B cell (primary cell): ENCODE measurements around the gene OXCT1. TPM values are rescaled to one million over a fixed set of nuclear protein-coding genes. Genes with fewer than 3 reads are reported as not detected.

Source experiments
- ATAC-seq: fragments of 200-7000 bp; cut with Tn5 transposase; one replicate; pipeline ENCODE4 v1.10.0; 2021; ENCODE audit warnings: low read depth, mild to moderate bottlenecking, moderate number of reproducible peaks, moderate library complexity
- CTCF ChIA-PET: fragments of 350-600 bp; sonication (Branson Sonifier 250); formaldehyde crosslinking; loops from one replicate; lab custom pipeline; 2021; ENCODE audit warnings: antibody characterized with exemption, inconsistent platforms; lab: Charles Lee
- POLR2A ChIA-PET: fragments of 350-600 bp; sonication (Branson Sonifier 250); formaldehyde crosslinking; loops from one replicate; lab custom pipeline; 2021; ENCODE audit warnings: antibody characterized with exemption; lab: Charles Lee
- DNase-seq: peaks from one replicate; pipeline ENCODE4 v3.0.0; 2013
- H2AFZ ChIP-seq: 2 replicates; pipeline ENCODE4 v1.6.1; 2012; ENCODE audit warnings: mild to moderate bottlenecking, low read depth, low read length; ENCODE audit not compliant: insufficient read depth, poor library complexity, severe bottlenecking
- H3K27ac ChIP-seq, 2 donors: 1 replicate in 1 of 2; 2 replicates in 1 of 2; pipeline ENCODE4 v1.5.1; 2012 to 2013; ENCODE audit warnings: low read length in 2 of 2, mild to moderate bottlenecking in 2 of 2, moderate library complexity in 1 of 2
- H3K27me3 ChIP-seq, 4 experiments: fragments of 200-600 bp in 1 of 4; sonication (generic) in 1 of 4; replicated peaks in 1 of 4; 1 replicate in 2 of 4; 2 replicates in 2 of 4; pipeline versions ENCODE4 v1.6.1 to v1.7.0; 2013 to 2016; ENCODE audit warnings: low read length in 3 of 4, mild to moderate bottlenecking in 2 of 4, mixed read lengths in 1 of 4, moderate library complexity in 1 of 4; ENCODE audit not compliant: insufficient read depth in 4 of 4, control insufficient read depth in 3 of 4; ENCODE audit errors: control extremely low read depth in 1 of 4
- H3K36me3 ChIP-seq, 2 experiments: replicated peaks in 1 of 2; 1 replicate in 1 of 2; 2 replicates in 1 of 2; pipeline versions ENCODE4 v1.6.1 to v1.7.1; 2013; ENCODE audit warnings: low read length in 1 of 2; ENCODE audit not compliant: insufficient read depth in 2 of 2, control insufficient read depth in 1 of 2; ENCODE audit errors: control extremely low read depth in 1 of 2, extremely low read depth in 1 of 2
- H3K4me1 ChIP-seq, 2 donors: fragments of 200-600 bp in 1 of 2; sonication (generic) in 1 of 2; 1 replicate in 1 of 2; 2 replicates in 1 of 2; pipeline versions ENCODE4 v1.5.1 to v1.6.1; 2013 to 2017; ENCODE audit warnings: low read length in 2 of 2; ENCODE audit not compliant: control insufficient read depth in 2 of 2, insufficient read depth in 2 of 2
- H3K4me2 ChIP-seq: replicated peaks from 2 replicates; pipeline ENCODE3; 2012; ENCODE audit warnings: mild to moderate bottlenecking, low read depth, low read length; ENCODE audit not compliant: poor library complexity, severe bottlenecking
- H3K4me3 ChIP-seq, 5 experiments: fragments of 200-600 bp in 1 of 5; sonication (generic) in 1 of 5; 1 replicate in 3 of 5; 2 replicates in 2 of 5; pipeline versions ENCODE4 v1.5.1 to v1.7.0; 2011 to 2016; ENCODE audit warnings: low read length in 4 of 5, mild to moderate bottlenecking in 4 of 5, low read depth in 2 of 5, control low read depth in 1 of 5, moderate library complexity in 1 of 5; ENCODE audit not compliant: insufficient read depth in 1 of 5; ENCODE audit errors: control extremely low read depth in 1 of 5, extremely low read depth in 1 of 5
- H3K79me2 ChIP-seq: fragments of 200-600 bp; sonication (generic); one replicate; pipeline ENCODE4 v1.6.0; 2016; ENCODE audit warnings: low read length; ENCODE audit not compliant: control insufficient read depth, insufficient read depth
- H3K9ac ChIP-seq: fragments of 200-600 bp; sonication (generic); 2 replicates; pipeline ENCODE4 v1.6.1; 2017; ENCODE audit warnings: mild to moderate bottlenecking, low read length, moderate library complexity
- H3K9me3 ChIP-seq, 3 donors: one replicate each; pipeline versions ENCODE4 v1.6.1 to v1.7.1; 2013; ENCODE audit warnings: low read length in 2 of 3; ENCODE audit not compliant: control insufficient read depth in 2 of 3, insufficient read depth in 1 of 3; ENCODE audit errors: control extremely low read depth in 1 of 3
- H4K20me1 ChIP-seq: 2 replicates; pipeline ENCODE4 v1.6.0; 2012; ENCODE audit warnings: mild to moderate bottlenecking, low read length; ENCODE audit not compliant: insufficient read depth, control insufficient read depth, poor library complexity, severe bottlenecking
- H3K27ac Mint-ChIP-seq: one replicate; pipeline ENCODE4 v1.8.0; 2021; ENCODE audit warnings: mixed read lengths
- H3K27me3 Mint-ChIP-seq: one replicate; pipeline ENCODE4 v1.8.0; 2021; ENCODE audit warnings: mixed read lengths
- H3K4me1 Mint-ChIP-seq: one replicate; pipeline ENCODE4 v1.8.0; 2021; ENCODE audit warnings: mixed read lengths
- H3K4me3 Mint-ChIP-seq: one replicate; pipeline ENCODE4 v1.8.0; 2021; ENCODE audit warnings: mixed read lengths
- H3K9me3 Mint-ChIP-seq: one replicate; pipeline ENCODE4 v1.8.0; 2022; ENCODE audit warnings: mixed read lengths; ENCODE audit not compliant: insufficient read depth
- EZH2 ChIP-seq: IDR thresholded peaks from 2 replicates; pipeline ENCODE4 v1.6.1; 2012; ENCODE audit warnings: borderline replicate concordance, low read depth, mild to moderate bottlenecking, moderate library complexity, low read length; ENCODE audit not compliant: insufficient read depth, poor library complexity, severe bottlenecking
- WGBS: methylation state at CpG from one replicate; pipeline ENCODE4 v1.1.5; 2013; ENCODE audit warnings: missing lambda C conversion rate; ENCODE audit not compliant: insufficient coverage; 5-methylcytosine and 5-hydroxymethylcytosine counted together
- intact Hi-C: fragments of 100-400 bp; cut with micrococcal nuclease; formaldehyde crosslinking; loops from one replicate; pipeline ENCODE4 v1.10.0; 2022
- polyA plus RNA-seq: library from polyadenylated mRNA; depleted of rRNA; stranded (reverse); fragments of >200 nt; gene quantifications from 2 replicates; pipeline ENCODE4 v1.2.3, GENCODE V29; 2012
- total RNA-seq, 2 donors: library from RNA; stranded (reverse); fragments of 120-200 nt in 1 of 2; gene quantifications; 1 replicate in 1 of 2; 2 replicates in 1 of 2; pipeline versions ENCODE4 v1.2.3 to v1.2.4, GENCODE V29; 2013 to 2022
- TF ChIP-seq, protein P1 (sequence below): fragments of 200-600 bp; IDR thresholded peaks from one replicate; pipeline ENCODE4 v1.8.0; 2022; ENCODE audit warnings: antibody characterized with exemption, mild to moderate bottlenecking

OXCT1 gene
- total and polyA plus RNA-seq, 2 donors (not counting 1 experiment from before 2014, with no cell fraction given), result 11.0 to 35.6 TPM

DNA sequence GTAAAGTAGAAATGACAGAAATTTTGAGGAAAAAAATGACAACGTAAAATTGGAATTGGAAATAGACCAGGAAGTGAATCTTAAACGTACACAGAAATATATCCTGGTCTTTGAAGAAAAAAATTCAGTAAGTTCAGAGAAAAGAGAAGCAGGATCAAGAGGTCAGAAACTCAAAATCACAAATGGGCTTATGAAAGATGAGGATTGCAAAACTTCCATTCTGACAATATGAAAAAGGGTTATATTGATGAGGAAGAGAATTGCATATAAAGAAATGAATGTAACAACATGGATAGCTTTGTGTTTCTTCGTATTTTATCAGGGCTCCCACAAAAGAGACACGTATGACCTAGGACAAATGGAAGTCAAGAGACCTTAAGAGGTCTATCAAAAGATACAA is 58.1 kb downstream of the OXCT1 start:
- DNase-seq (no peak), ATAC-seq (no peak)
- H3K4me1 ChIP-seq, result no peaks in the 10 kb centered on the region
- peaks cover under 1 to 2% of the 10 kb centered on the region in 2 experiments for H3K36me3 ChIP-seq
- no peak overlapping the region for H3K9ac ChIP-seq
- H3K4me3 ChIP-seq, result no peak overlapping the region
- peaks cover 13% of the 10 kb centered on the region for H3K4me1 Mint-ChIP-seq
- intact Hi-C loops, result no loop called here
- ChIA-PET CTCF (no interaction called here), POLR2A (no interaction called here)
- H3K4me3 Mint-ChIP-seq, result no peak overlapping the region
- peaks cover 2% of the 10 kb centered on the region for H3K9me3 Mint-ChIP-seq
- H3K79me2 ChIP-seq, result no peaks in the 10 kb centered on the region
- WGBS, result 100% methylated on average over 3 of the region's 4 CpGs
- H3K27ac ChIP-seq, result no peak overlapping the region
- H4K20me1 ChIP-seq, result peaks cover 9% of the 10 kb centered on the region
- no peaks in the 10 kb centered on the region for H3K27me3 Mint-ChIP-seq
- no peak overlapping the region for H3K27ac Mint-ChIP-seq
- no peaks in the 10 kb centered on the region for H3K9me3 ChIP-seq
- no peak overlapping the region for H3K4me2 ChIP-seq
- H3K27me3 ChIP-seq, result no peaks in the 10 kb centered on the region
- TF ChIP-seq, protein P1, sequence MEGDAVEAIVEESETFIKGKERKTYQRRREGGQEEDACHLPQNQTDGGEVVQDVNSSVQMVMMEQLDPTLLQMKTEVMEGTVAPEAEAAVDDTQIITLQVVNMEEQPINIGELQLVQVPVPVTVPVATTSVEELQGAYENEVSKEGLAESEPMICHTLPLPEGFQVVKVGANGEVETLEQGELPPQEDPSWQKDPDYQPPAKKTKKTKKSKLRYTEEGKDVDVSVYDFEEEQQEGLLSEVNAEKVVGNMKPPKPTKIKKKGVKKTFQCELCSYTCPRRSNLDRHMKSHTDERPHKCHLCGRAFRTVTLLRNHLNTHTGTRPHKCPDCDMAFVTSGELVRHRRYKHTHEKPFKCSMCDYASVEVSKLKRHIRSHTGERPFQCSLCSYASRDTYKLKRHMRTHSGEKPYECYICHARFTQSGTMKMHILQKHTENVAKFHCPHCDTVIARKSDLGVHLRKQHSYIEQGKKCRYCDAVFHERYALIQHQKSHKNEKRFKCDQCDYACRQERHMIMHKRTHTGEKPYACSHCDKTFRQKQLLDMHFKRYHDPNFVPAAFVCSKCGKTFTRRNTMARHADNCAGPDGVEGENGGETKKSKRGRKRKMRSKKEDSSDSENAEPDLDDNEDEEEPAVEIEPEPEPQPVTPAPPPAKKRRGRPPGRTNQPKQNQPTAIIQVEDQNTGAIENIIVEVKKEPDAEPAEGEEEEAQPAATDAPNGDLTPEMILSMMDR, result no peak
- no peak for TF ChIP-seq EZH2
- H2AFZ ChIP-seq, result no peak overlapping the region

DNA sequence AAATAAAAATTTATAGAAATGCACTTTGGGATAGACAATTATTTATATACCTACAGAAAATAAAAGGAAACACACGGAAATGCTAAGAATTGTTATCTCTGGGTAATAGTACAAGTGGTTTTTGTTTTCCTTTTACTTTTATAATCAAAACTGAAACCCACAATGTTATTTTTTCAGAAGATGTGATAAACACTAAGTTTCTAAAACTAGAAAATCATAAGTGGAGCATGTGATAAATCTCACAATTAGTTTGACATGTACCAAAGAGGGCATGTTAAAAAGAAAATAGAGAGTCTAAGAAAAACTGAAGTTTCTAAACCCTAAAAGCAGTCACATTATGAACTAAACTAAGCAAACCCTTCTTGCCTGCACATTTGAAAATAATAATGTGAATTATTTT is 61.1 kb downstream of the OXCT1 start:
- no peaks in the 10 kb centered on the region for H3K27me3 Mint-ChIP-seq
- TF ChIP-seq, protein P1, result no peak
- TF ChIP-seq EZH2, result no peak
- Histone ChIP-seq H3K4me2 (no peak overlapping the region), H3K27ac (no peak overlapping the region), H3K4me3 (no peak overlapping the region), H4K20me1 (peaks cover 9% of the 10 kb centered on the region), H3K36me3 (peaks cover 15 to 20% of the 10 kb centered on the region in 2 experiments), H3K4me1 (no peaks in the 10 kb centered on the region), H3K27me3 (no peaks in the 10 kb centered on the region), H3K79me2 (no peaks in the 10 kb centered on the region), H3K9me3 (no peaks in the 10 kb centered on the region), H2AFZ (no peak overlapping the region), H3K9ac (no peak overlapping the region)
- no peak for DNase-seq
- intact Hi-C loops, result no loop called here
- WGBS, result no CpG with 5 or more reads among the region's 1 CpG
- no peak overlapping the region for H3K4me3 Mint-ChIP-seq
- POLR2A ChIA-PET, result no interaction called here
- peaks cover 3% of the 10 kb centered on the region for H3K9me3 Mint-ChIP-seq
- peaks cover 10% of the 10 kb centered on the region for H3K4me1 Mint-ChIP-seq
- CTCF ChIA-PET, result no interaction called here
- H3K27ac Mint-ChIP-seq, result no peak overlapping the region
- ATAC-seq, result no peak
